ENCODE data around the gene PURB.
A peak's percentile ranks its signal among the peaks of the same experiment; 100 is the strongest.
"Not testable (repeated sequence)": the region's sequence is repeated elsewhere in the genome, so short reads cannot be mapped to it uniquely, and the experiment has no call there.

Gene PURB

GRCh38 chr7:44885394-44886317 lies at the start of gene PURB:
PURB (minus strand) TSS chr7:44885530; CDS start chr7:44885348, 182 bp downstream.
- DNase-seq (ENCODE audit: low spot score): peak; percentile 96

- DNase-seq (ENCODE audit: low spot score): no peak
These were observed 49.7 kb upstream of the PURB start for GRCh38 chr7:44935016-44935415.

- not testable (repeated sequence) for DNase-seq (ENCODE audit: low spot score)
These were observed 49.2 kb upstream of the PURB start for GRCh38 chr7:44934510-44934909.

- DNase-seq (ENCODE audit: low spot score): no peak
These were observed 45.6 kb upstream of the PURB start for GRCh38 chr7:44930921-44931320.

GRCh38 chr7:44922351-44922694 lies 37.0 kb upstream of the PURB start:
- no peak for DNase-seq (ENCODE audit: low spot score)

GRCh38 chr7:44921607-44922350 lies 36.4 kb upstream of the PURB start:
- peak; percentile 93 for DNase-seq (ENCODE audit: low spot score)

- DNase-seq (ENCODE audit: low spot score): no peak
These were observed 34.8 kb upstream of the PURB start for GRCh38 chr7:44920119-44920518.

- no peak for DNase-seq (ENCODE audit: low spot score)
These were observed 32.7 kb upstream of the PURB start for GRCh38 chr7:44918029-44918428.

GRCh38 chr7:44917465-44917864 lies 32.1 kb upstream of the PURB start:
- no peak for DNase-seq (ENCODE audit: low spot score)

- DNase-seq (ENCODE audit: low spot score): peak; percentile 41
These were observed 29.8 kb upstream of the PURB start for GRCh38 chr7:44914992-44915607.

GRCh38 chr7:44912775-44913347 lies 27.5 kb upstream of the PURB start:
- no peak for DNase-seq (ENCODE audit: low spot score)

GRCh38 chr7:44911911-44912310 lies 26.6 kb upstream of the PURB start:
- DNase-seq (ENCODE audit: low spot score): no peak

GRCh38 chr7:44909596-44910389 lies 24.5 kb upstream of the PURB start:
- no peak for DNase-seq (ENCODE audit: low spot score)

GRCh38 chr7:44906965-44907364 lies 21.6 kb upstream of the PURB start:
- DNase-seq (ENCODE audit: low spot score): no peak

GRCh38 chr7:44905002-44905635 lies 19.8 kb upstream of the PURB start:
- DNase-seq (ENCODE audit: low spot score): no peak

- no peak for DNase-seq (ENCODE audit: low spot score)
These were observed 14.1 kb upstream of the PURB start for GRCh38 chr7:44899443-44899842.

- no peak for DNase-seq (ENCODE audit: low spot score)
These were observed 12.7 kb upstream of the PURB start for GRCh38 chr7:44898039-44898438.

- no peak for DNase-seq (ENCODE audit: low spot score)
These were observed 12.0 kb upstream of the PURB start for GRCh38 chr7:44897309-44897708.

GRCh38 chr7:44894888-44895580 lies 9.7 kb upstream of the PURB start:
- DNase-seq (ENCODE audit: low spot score): no peak

GRCh38 chr7:44893710-44894234 lies 8.4 kb upstream of the PURB start:
- no peak for DNase-seq (ENCODE audit: low spot score)
